GM12891 (cell line): ENCODE measurements around the gene COX8A.

Experiments used
- PAX5 ChIP-seq: IDR thresholded peaks from 2 replicates; pipeline ENCODE4 v1.6.1; 2011; ENCODE audit warnings: low read length, moderate library complexity, mild to moderate bottlenecking; ENCODE audit not compliant: insufficient read depth, severe bottlenecking
- POLR2A ChIP-seq: IDR thresholded peaks from 2 replicates; pipeline ENCODE4 v1.6.1; 2011; ENCODE audit warnings: low read depth, low read length, control low read depth
- POLR2AphosphoS5 ChIP-seq: IDR thresholded peaks from 2 replicates; pipeline ENCODE4 v1.6.1; 2011; ENCODE audit warnings: low read depth, low read length, control low read depth
- POU2F2 ChIP-seq: IDR thresholded peaks from 2 replicates; pipeline ENCODE4 v1.6.1; 2011; ENCODE audit warnings: low read depth, mild to moderate bottlenecking, control low read depth, low read length, moderate library complexity
- SPI1 ChIP-seq: IDR thresholded peaks from 2 replicates; pipeline ENCODE4 v1.6.1; 2011; ENCODE audit warnings: low read depth, low read length, control low read depth
- TAF1 ChIP-seq: IDR thresholded peaks from 2 replicates; pipeline ENCODE4 v1.6.1; 2011; ENCODE audit warnings: low read depth, low read length, control low read depth

DNA sequence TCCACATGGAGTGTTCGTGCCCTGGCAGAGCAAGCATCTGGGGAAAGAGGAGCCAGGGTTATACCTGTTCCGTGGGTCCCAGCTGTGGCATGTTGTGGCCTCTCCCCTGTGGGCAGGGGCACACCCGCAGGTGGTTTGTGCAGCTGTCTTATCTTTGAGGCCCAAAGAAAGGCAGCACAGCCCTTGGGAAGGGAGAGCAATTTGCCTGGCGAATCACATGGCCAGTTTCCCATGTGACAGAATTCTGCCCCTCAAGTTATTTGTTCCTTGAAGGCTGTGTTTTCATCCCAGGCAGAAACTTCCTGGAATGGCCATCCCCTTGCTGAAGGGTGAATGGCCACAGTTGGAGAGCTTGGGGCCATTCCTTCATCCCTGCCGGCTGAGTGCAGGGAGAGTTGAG is 16.4 kb upstream of the COX8A start:
- no peak for TF ChIP-seq POLR2A
- TF ChIP-seq PAX5 = no peak
- TF ChIP-seq POLR2AphosphoS5 = no peak
- TF ChIP-seq TAF1 = no peak
- TF ChIP-seq SPI1 = no peak
- TF ChIP-seq POU2F2 = no peak
